M059J (cell line): ENCODE data around the gene GTF2IRD2. TPM values are rescaled to one million over a fixed set of nuclear protein-coding genes. Genes with fewer than 3 reads are reported as not detected.
"Not testable (repeated sequence)": the region's sequence is repeated elsewhere in the genome, so short reads cannot be mapped to it uniquely, and the experiment has no call there.

ENCODE experiments used
- DNase-seq: peaks from one replicate; pipeline ENCODE4 v3.0.0-alpha.2; 2012; ENCODE audit warnings: low read depth
- total RNA-seq: library from RNA; depleted of rRNA; stranded (reverse); fragments of >200 nt; shearing (Covaris generic); gene quantifications from 2 replicates; pipeline ENCODE4 v1.2.3, GENCODE V29; 2014; rRNA removed

Gene GTF2IRD2
- 4.3 and 17.9 TPM in 2 replicates for total RNA-seq

- peak; percentile 27 for DNase-seq
These were observed at the start of gene GTF2IRD2 for GRCh38 chr7:74850833-74851721. GTF2IRD2 (minus strand) TSS chr7:74851605; CDS start chr7:74836378, 15,227 bp downstream.

- DNase-seq: peak; percentile 84
These were observed 39.0 kb upstream of the GTF2IRD2 start for GRCh38 chr7:74890158-74891123.

DNA sequence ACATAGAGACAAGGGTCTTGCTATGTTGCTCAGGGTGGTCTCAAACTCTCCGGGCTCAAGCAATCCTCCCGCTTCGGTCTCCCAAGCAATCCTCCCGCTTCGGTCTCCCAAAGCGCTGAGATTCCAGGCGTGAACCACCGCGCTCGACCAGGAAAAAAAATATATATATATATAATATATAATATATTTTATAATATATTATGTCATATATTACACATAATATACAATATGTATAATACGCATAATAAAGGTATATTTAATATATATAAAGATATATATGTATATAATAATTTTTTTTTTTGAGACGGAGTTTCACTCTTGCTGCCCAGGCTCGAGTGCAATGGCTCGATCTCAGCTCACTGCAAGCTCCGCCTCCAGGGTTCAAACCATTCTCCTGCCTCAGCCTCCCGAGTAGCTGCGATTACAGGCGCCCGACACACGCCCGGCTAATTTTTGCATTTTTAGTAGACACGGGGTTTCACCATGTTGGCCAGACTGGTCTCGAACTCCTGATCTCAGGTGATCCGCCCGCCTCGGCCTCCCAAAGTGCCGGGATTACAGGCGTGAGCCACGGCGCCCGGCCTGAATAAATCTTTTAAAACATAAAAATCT lies 38.2 kb upstream of the GTF2IRD2 start:
- not testable (repeated sequence) for DNase-seq

GRCh38 chr7:74885295-74885694 lies 33.9 kb upstream of the GTF2IRD2 start:
- not testable (repeated sequence) for DNase-seq

DNA sequence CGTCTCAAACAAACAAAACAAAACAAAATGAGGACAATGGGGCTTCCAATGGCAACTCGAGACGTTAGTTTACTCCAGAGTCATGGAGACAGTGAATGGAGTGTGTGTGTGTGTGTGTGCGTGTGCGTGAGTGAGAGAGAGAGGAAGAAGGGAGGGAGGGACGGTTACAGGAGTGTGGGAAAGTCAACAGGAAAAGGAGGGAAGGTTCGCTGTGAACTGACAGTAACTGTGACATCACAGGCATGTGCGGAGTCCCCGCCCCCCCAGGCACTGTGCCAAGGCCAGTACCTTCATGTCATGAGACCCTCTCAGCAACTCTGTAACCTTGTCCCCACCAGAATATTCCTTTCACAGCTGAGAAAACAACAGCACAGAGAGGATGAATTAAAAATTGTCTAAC lies 30.7 kb upstream of the GTF2IRD2 start:
- not testable (repeated sequence) for DNase-seq

- peak; percentile 27 for DNase-seq
These were observed 23.5 kb upstream of the GTF2IRD2 start for GRCh38 chr7:74874748-74875512.

DNA sequence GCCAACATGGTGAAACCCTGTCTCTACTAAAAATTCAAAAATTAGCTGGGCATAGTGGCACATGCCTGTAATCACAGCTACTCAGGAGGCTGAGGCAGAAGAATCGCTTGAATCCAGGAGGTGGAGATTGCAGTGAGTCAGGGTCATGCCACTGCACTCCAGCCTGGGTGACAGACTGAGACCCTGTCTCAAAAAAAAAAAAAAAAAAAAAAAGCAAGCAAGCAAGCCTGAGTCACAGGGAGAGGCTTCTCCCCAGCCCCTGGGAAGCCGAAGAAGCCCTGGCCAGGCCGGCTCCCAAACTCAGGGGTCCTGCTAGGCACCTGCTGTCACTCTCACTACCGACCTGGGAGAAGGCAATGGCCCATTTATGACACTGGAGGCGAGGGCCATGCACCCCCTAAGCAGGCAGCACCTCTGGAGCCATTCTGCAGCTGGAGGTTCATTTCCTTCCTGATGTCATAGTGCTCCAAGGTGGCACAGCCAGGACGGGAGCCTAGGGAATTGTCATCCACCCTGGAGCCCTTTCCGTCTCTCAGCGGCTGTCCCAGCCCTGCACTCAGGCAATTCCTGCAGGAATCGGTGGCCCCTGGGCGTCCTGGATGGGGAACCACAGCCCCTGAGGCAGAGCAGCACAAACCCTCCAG lies 22.8 kb upstream of the GTF2IRD2 start:
- DNase-seq: peak; percentile 10

DNA sequence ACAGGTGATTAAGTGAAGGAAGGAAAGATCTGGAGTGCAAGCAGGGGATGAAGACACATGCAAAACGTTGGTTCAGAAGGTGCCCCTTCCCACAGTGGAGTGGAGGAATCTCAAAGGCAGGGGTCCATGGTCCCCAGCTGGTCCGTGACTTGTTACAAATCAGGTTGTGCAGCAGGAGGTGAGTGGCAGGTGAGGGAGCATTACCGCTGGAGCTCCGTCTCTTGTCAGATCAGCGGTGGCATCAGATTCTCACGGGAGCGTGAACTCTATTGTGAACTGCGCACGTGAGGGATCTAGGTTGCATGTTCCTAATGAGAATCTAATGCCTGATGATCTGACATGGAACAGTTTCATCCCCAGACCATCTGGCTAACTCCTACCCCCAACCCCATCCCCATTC lies 21.1 kb upstream of the GTF2IRD2 start:
- not testable (repeated sequence) for DNase-seq

GRCh38 chr7:74865777-74866176 lies 14.4 kb upstream of the GTF2IRD2 start:
- not testable (repeated sequence) for DNase-seq

GRCh38 chr7:74849853-74850252 lies 1.6 kb downstream of the GTF2IRD2 start:
- not testable (repeated sequence) for DNase-seq

GRCh38 chr7:74830411-74830810 lies 21.0 kb downstream of the GTF2IRD2 start:
- not testable (repeated sequence) for DNase-seq

GRCh38 chr7:74829959-74830358 lies 21.4 kb downstream of the GTF2IRD2 start:
- peak; percentile 0 for DNase-seq

DNA sequence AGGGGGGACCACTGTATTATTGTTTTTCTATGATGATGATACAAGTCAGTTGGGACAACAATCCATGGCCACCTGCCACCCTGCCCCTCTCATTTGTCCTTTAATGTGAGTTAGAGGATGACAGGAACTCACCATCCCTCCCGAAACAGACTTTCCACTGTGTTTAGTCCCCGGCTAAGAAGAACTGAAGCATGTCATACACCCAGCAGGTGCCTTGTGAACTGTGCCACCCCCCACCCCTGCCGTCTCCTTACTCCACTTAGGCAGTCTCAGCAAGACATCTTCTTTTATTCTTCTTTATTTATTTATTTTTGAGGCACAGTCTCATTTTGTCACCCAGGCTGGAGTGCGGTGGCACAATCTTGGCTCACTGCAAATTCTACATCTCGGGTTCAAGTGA lies 30.1 kb downstream of the GTF2IRD2 start:
- DNase-seq: not testable (repeated sequence)

- DNase-seq: not testable (repeated sequence)
These were observed 31.1 kb downstream of the GTF2IRD2 start for GRCh38 chr7:74820146-74820805.

- not testable (repeated sequence) for DNase-seq
These were observed 35.5 kb downstream of the GTF2IRD2 start for GRCh38 chr7:74815882-74816281.

DNA sequence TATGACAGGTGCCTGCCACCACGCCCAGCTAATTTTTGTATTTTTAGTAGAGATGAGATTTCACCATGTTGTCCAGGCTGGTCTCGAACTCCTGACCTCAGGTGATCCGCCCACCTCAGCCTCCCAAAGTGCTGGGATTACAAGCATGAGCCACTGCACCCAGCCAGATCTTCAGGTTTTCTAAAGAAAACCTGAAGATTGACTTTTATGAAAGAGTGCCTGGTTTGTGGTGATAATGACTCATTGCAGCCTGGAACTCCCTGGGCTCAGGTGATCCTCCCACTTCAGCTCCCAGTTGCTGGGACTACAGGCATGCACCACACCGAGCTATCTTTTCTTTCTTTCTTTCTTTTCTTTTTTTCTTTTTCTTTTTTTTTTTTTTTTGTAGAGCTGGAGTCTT lies 52.8 kb downstream of the GTF2IRD2 start:
- DNase-seq: not testable (repeated sequence)

DNA sequence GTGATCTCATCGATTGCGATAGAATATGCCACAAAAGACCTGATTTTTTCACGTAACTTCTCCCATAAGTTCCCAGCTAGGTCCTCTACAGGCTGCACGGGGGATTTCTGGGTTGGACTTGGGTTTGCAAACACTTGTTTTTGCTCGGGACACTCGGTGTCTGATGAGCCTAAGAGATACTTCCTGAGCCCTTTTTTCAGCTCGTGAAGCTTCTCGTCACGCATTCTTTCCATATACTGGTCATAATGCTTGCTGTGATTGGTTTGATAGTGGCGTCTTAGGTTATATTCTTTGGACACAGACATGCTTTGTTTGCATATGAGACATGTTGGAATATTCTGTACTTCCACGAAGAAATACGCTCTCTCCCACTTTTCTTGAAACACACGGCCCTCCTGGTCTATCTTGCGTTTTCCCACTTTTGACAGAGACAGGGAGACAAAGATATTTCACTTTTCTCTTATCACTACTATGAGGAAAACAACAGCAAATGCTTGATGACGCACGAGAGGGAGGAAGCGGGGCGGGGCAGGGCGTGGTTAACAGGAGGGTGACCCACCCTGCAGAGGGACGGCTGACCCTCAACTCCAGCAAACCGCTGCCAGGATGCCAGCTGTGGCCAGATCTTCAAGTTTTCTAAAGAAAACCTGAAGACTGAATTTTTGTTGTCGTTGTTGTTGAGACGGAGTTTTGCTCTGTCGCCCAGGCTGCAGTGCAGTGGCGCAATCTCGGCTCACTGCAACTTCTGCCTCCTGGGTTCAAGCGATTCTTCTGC lies 53.4 kb downstream of the GTF2IRD2 start:
- DNase-seq: not testable (repeated sequence)

GRCh38 chr7:74789200-74789736 lies 62.1 kb downstream of the GTF2IRD2 start:
- DNase-seq: not testable (repeated sequence)
